ENCODE data around the gene RPL12.

Gene RPL12

DNA sequence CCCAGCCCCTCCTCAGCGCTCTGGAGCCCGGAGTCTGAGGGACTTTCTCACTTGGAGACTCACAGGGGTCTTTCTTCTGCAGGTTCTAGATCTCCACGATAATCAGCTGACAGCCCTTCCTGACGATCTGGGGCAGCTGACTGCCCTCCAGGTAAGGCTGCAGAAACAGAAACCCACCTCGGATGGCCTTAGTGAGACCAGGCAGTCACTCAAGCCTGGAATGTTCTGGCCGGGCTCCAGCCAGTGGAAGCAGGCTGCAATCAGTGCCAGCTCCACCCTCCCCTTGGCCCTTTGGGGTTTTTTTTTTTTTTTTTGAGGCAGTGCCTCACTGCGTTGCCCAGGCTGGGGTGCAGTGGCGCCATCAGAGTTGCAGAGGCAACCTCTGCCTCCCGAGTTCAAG, 7.7 kb upstream of the RPL12 start:
- Histone ChIP-seq H3K4me1 (peaks cover 0 to 32% (median 15%) of the 10 kb centered on the region in 10 experiments; a peak in 16 of 20 replicates), H3K4me2 (no peak overlapping the region), H4K20me1 (no peaks in the 10 kb centered on the region; a peak in 3 of 22 replicates), H3K27me3 (no peaks in the 10 kb centered on the region), H3K36me3 (peaks cover 27 to 79% (median 57%) of the 10 kb centered on the region in 11 experiments), H3K9me3 (replicated peaks in 1 of 11) (no peaks in the 10 kb centered on the region), H3K4me3 (no peak overlapping the region), H3K27ac (no peak overlapping the region), H3K9ac (no peak overlapping the region)
- TF ChIP-seq Cebpa-rat (IDR thresholded peaks at IDR 0.05): no peak

DNA sequence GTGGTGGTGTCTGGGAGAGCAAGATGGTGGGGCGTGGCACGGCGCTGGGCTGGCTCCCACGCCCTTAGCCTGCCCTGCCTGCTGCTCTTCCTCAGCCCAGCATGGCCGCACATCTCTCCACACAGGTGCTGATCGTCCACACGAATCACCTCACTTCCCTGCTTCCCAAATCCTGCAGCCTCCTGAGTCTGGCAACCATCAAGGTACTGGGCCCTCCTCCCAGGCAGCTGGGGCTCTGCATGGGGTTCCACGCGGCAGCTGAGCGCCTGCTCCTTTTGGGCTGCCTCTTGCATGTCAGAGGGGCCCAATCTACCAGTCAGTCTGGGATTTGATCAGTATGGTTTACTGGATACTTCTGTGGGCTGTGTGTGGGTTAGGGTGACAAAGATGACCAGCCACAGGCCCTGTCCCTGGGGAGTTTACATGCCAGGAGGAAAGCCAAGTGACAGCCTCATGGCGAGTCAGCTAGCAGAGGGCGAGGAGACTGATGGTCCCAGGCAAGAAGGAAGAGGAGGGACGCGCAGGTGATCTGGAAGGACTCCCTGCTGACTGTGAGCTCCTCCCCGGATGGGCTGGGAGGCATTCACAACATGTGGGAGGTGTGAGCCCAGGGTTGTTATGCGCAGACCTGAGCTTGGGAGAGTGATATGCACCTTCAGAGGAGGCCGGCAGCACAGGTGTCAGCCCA, 6.1 kb upstream of the RPL12 start:
- Histone ChIP-seq H3K9me3 (replicated peaks in 1 of 11) (no peaks in the 10 kb centered on the region), H3K36me3 (peaks cover 22 to 64% (median 42%) of the 10 kb centered on the region in 11 experiments), H3K9ac (no peak overlapping the region), H3K4me3 (no peak overlapping the region), H3K27me3 (no peaks in the 10 kb centered on the region), H3K4me2 (no peak overlapping the region), H3K4me1 (peaks cover 5 to 48% (median 21%) of the 10 kb centered on the region in 10 experiments), H4K20me1 (no peaks in the 10 kb centered on the region; a peak in 3 of 22 replicates), H3K27ac (no peak overlapping the region)
- no peak for TF ChIP-seq Cebpa-rat (IDR thresholded peaks at IDR 0.05)

DNA sequence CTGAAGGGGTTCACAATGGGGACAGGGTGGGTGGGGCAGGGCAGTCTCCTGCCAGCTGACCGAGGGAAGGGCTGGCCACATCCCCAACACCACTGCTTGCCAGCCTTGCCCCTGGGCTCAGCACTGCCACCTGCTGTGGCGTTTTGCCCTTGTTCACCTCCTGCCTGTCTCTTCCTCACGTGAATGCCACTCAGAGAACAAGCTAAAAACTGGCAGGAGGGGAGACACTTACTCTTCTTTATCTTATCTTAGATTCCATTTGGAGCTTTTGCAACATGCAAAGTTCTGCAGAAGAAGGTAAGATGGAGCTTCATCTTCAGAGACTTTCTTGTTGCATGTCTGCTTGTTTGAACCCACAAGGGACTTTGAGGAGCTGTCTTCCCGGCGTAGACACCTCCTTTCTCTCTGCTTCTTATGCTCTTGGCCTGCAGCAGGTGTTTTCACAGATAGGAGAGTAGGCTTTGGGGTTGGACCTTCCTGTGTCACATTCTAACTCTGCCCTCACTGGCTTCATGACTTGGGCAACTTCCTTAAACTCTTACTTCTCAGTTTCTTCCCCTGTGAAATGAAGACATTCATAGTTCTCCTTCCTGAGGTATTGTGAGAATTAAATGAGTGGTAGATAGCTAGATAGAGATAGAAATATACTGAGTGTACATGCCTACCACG, 4.3 kb upstream of the RPL12 start:
- Histone ChIP-seq H3K27me3 (no peaks in the 10 kb centered on the region), H3K4me1 (peaks cover 10 to 51% (median 25%) of the 10 kb centered on the region in 10 experiments), H3K27ac (peak overlapping the region in 7 of 11 experiments; percentile 18 to 51 (median 26); a peak in 8 of 22 replicates), H3K4me3 (no peak overlapping the region), H4K20me1 (peaks cover 5 to 6% (median 6%) of the 10 kb centered on the region in 11 experiments), H3K36me3 (peaks cover 17 to 48% (median 32%) of the 10 kb centered on the region in 11 experiments), H3K4me2 (peak overlapping the region in 10 of 11 experiments; percentile 9 to 75 (median 56); a peak in 15 of 22 replicates), H3K9me3 (replicated peaks in 1 of 11) (no peaks in the 10 kb centered on the region), H3K9ac (0 out of 22 replicates have a peak overlapping the region, but pooled peaks of 1 of the 11 experiments have one; percentile 20)
- no peak for TF ChIP-seq Cebpa-rat (IDR thresholded peaks at IDR 0.05)

DNA sequence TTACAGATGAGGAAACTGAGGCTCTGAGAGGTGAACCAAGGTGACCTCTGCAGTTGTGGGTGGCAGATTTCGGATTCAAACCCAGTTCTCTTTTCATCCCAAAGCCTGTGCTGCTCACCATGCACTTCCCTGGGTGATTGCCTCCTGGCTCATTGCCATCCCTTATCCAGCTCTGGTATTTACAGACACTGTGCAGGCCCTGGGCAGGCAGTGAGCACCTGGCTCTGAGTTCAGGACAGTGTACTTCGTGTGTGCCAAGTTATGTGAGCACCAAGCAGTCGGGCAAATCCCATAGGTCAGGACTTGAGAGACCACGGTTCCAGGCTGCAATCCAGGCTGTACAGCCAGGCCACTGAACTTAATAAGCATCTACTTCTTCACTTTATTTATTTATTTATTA, 1.5 kb upstream of the RPL12 start:
- H3K4me3 ChIP-seq: peak overlapping the region in 8 of 10 experiments; percentile 87 to 100 (median 96); a peak in 12 of 20 replicates
- no peak for TF ChIP-seq Cebpa-rat (IDR thresholded peaks at IDR 0.05)
- H3K4me2 ChIP-seq: peak overlapping the region; percentile 85 to 99 (median 91)
- H3K9ac ChIP-seq: peak overlapping the region in 2 of 11 experiments; percentile 98; a peak in 1 of 22 replicates
- H3K9me3 ChIP-seq (replicated peaks in 1 of 11): peaks cover 0 to 10% (median 0%) of the 10 kb centered on the region in 11 experiments; a peak in 6 of 22 replicates
- H3K36me3 ChIP-seq: peaks cover 30 to 56% (median 42%) of the 10 kb centered on the region in 11 experiments
- H3K27me3 ChIP-seq: no peaks in the 10 kb centered on the region
- H3K4me1 ChIP-seq: peaks cover 32 to 68% (median 46%) of the 10 kb centered on the region in 10 experiments
- peaks cover 33 to 34% (median 33%) of the 10 kb centered on the region in 11 experiments for H4K20me1 ChIP-seq
- no peak overlapping the region for H3K27ac ChIP-seq

DNA sequence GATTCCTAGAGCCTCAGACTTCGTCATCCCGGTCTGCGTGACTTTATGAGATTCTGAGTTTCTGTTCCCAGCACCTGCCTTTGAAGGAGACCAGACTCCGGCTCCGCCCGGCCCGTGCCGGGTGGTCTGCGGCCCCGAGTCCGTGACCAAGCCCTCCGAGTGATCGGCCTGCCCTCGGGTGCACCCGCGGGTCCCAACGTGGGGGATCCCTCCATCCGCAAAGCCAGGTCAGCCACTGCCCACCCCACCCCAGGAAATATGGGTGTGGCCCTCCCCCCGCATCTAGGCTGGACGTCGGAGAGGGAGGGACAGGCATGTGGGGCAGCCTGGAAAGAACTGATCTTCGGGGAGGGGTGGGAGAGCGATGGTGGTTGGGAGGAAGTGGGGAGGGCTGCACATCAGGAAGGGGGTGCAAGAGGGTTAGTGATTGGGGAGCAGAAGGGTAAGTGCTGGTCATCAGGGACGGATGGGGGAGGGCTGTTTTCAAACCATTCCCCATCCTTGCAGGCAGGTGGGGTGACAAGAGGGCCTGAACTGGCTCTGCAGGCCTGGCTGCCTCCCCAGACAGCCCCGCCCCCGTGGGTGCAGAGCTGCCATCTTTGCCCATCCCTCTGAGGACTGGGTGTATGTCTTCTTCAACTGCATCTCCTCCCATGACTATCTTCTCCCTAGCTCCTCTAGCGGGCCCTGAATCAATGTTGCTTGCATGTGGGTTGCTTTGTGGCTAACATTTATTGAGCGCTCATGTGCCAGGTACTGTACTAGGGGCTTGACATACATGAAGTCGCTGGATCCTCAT, 851 bp upstream of the RPL12 start:
- peak overlapping the region; percentile 87 to 100 (median 96) for H3K4me3 ChIP-seq
- no peak for TF ChIP-seq Cebpa-rat (IDR thresholded peaks at IDR 0.05)
- H3K27me3 ChIP-seq: no peaks in the 10 kb centered on the region
- H3K9ac ChIP-seq: peak overlapping the region; percentile 94 to 100 (median 98)
- H4K20me1 ChIP-seq: peaks cover 39 to 40% (median 40%) of the 10 kb centered on the region in 11 experiments
- peaks cover 32 to 68% (median 52%) of the 10 kb centered on the region in 10 experiments for H3K4me1 ChIP-seq
- peak overlapping the region; percentile 80 to 99 (median 95) for H3K27ac ChIP-seq
- H3K9me3 ChIP-seq (replicated peaks in 1 of 11): peaks cover 0 to 17% (median 0%) of the 10 kb centered on the region in 11 experiments; a peak in 8 of 22 replicates
- H3K36me3 ChIP-seq: peaks cover 36 to 56% (median 42%) of the 10 kb centered on the region in 11 experiments
- peak overlapping the region; percentile 85 to 99 (median 91) for H3K4me2 ChIP-seq

DNA sequence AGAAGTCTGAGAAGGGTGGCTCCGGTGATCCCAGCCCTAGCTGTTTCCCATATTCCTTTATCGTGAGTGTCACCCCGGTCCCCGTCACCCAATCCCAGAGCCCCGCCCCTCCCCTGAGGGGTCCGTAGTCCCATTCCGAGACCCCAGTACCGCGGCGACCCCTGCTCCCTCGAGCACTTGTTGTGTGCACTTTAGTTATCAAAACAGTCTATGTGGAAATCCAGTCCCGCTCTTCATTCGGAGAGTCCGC, 327 bp upstream of the RPL12 start:
- H3K4me2 ChIP-seq: peak overlapping the region; percentile 85 to 99 (median 91)
- no peaks in the 10 kb centered on the region for H3K27me3 ChIP-seq
- peak overlapping the region; percentile 80 to 99 (median 95) for H3K27ac ChIP-seq
- H3K9ac ChIP-seq: peak overlapping the region; percentile 94 to 100 (median 98)
- H4K20me1 ChIP-seq: peaks cover 44 to 46% (median 45%) of the 10 kb centered on the region in 11 experiments
- no peak for TF ChIP-seq Cebpa-rat (IDR thresholded peaks at IDR 0.05)
- peak overlapping the region; percentile 87 to 100 (median 96) for H3K4me3 ChIP-seq
- H3K9me3 ChIP-seq (replicated peaks in 1 of 11): peaks cover 0 to 22% (median 0%) of the 10 kb centered on the region in 11 experiments; a peak in 8 of 22 replicates
- H3K4me1 ChIP-seq: peaks cover 32 to 70% (median 56%) of the 10 kb centered on the region in 10 experiments
- H3K36me3 ChIP-seq: peaks cover 41 to 58% (median 43%) of the 10 kb centered on the region in 11 experiments

DNA sequence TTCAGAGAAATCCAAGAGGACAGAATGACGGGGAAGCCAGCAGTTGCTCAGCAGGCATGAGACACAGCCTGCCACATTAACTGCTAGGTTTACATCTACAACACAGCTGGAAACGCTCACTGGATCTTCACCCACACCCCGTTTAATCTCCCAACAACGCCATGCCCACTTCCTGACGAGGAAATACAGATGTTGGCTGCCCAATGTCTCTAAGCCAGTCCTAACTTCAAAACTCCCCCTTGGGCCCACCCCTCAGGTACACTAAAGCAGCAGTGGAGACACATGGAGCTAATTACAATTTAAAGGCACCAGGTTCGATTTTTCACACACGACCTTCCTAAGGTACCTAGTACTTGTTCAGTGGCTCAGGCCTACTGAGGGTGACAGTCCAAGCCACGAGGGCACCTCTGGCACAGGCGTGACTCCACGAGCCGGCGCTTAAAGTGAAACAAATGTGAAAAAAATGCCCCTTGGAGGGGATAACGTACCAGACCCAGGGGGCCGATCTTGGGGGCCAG, 904 bp downstream of the RPL12 start:
- TF ChIP-seq Cebpa-rat (IDR thresholded peaks at IDR 0.05): no peak
- peak overlapping the region; percentile 91 to 100 (median 97) for H3K4me2 ChIP-seq
- peak overlapping the region; percentile 80 to 99 (median 95) for H3K27ac ChIP-seq
- H3K4me3 ChIP-seq: peak overlapping the region; percentile 87 to 100 (median 96)
- peaks cover 51 to 58% (median 57%) of the 10 kb centered on the region in 11 experiments for H4K20me1 ChIP-seq
- no peaks in the 10 kb centered on the region for H3K27me3 ChIP-seq
- peak overlapping the region; percentile 94 to 100 (median 98) for H3K9ac ChIP-seq
- H3K36me3 ChIP-seq: peaks cover 53 to 70% (median 55%) of the 10 kb centered on the region in 11 experiments
- peaks cover 32 to 58% (median 47%) of the 10 kb centered on the region in 10 experiments for H3K4me1 ChIP-seq
- peaks cover 0 to 34% (median 12%) of the 10 kb centered on the region in 11 experiments; a peak in 18 of 22 replicates for H3K9me3 ChIP-seq (replicated peaks in 1 of 11)

DNA sequence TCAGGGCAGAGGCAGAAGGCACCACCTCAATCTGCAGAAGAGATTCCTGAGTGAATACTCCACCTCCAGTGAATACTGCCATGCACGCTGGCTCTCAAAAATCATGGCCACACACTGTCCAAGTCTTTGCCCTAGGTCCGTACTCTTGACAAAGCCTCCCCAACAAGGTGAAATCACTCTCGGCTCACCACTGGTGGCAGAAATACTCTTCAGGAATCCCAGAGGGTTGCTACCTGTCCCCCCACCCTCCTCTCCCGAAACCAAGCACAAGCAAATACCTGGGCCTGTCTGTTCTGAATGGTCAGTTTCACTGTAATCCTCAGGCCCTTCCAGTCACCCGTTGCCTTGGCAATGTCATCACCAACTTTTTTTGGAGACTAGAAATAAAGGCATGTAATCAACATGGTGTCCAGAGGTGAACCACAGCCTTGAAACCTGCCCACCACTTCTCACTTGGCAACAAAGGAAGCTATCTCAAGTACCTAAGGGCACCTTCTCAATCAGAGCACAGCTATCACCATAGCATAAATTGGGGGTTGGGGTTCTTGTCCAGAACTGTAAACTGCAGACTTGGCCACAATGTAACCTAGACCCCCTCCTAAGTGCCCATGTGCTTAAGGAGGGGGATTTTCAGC, 1.8 kb downstream of the RPL12 start:
- Histone ChIP-seq H3K4me3 (peak overlapping the region; percentile 87 to 100 (median 96)), H3K36me3 (peaks cover 61 to 76% (median 64%) of the 10 kb centered on the region in 11 experiments), H3K4me2 (peak overlapping the region; percentile 91 to 100 (median 97)), H3K9ac (peak overlapping the region; percentile 94 to 100 (median 98)), H3K27ac (peak overlapping the region in 10 of 11 experiments; percentile 91 to 99 (median 96); a peak in 20 of 22 replicates), H3K27me3 (no peaks in the 10 kb centered on the region), H3K9me3 (replicated peaks in 1 of 11) (peaks cover 8 to 43% (median 20%) of the 10 kb centered on the region in 11 experiments; a peak in 21 of 22 replicates), H3K4me1 (peaks cover 37 to 56% (median 47%) of the 10 kb centered on the region in 10 experiments), H4K20me1 (peaks cover 51 to 67% (median 65%) of the 10 kb centered on the region in 11 experiments)
- TF ChIP-seq Cebpa-rat (IDR thresholded peaks at IDR 0.05): no peak
